Calu3 (cell line): ENCODE data around the gene ARMC5. TPM values are rescaled to one million over a fixed set of nuclear protein-coding genes. Genes with fewer than 3 reads are reported as not detected.
"Not testable (repeated sequence)": the region's sequence is repeated elsewhere in the genome, so short reads cannot be mapped to it uniquely, and the experiment has no call there.

ENCODE experiments used
- BruUV-seq: library from RNA; stranded (reverse); fragments of 400-500 nt; replicated peaks from 2 replicates; lab custom pipeline; 2021; lab: Mats Ljungman, UMichigan
- CTCF ChIA-PET: fragments of 300-600 bp; sonication (Branson Sonifier 250); formaldehyde crosslinking; loops from one replicate; lab custom pipeline; 2022; ENCODE audit warnings: antibody characterized with exemption; lab: Charles Lee
- DNase-seq: peaks from one replicate; pipeline ENCODE4 v3.0.0; 2022
- H3K27ac Mint-ChIP-seq: one replicate; pipeline ENCODE4 v1.8.0; 2022; ENCODE audit warnings: mixed read lengths; ENCODE audit not compliant: unreplicated experiment
- H3K27me3 Mint-ChIP-seq: one replicate; pipeline ENCODE4 v1.8.0; 2022; ENCODE audit warnings: mixed read lengths; ENCODE audit not compliant: unreplicated experiment
- H3K36me3 Mint-ChIP-seq: one replicate; pipeline ENCODE4 v1.8.0; 2022; ENCODE audit warnings: mild to moderate bottlenecking, moderate library complexity, mixed read lengths; ENCODE audit not compliant: insufficient read depth, unreplicated experiment
- H3K4me1 Mint-ChIP-seq: one replicate; pipeline ENCODE4 v1.8.0; 2022; ENCODE audit warnings: mild to moderate bottlenecking, low read depth, mixed read lengths; ENCODE audit not compliant: unreplicated experiment
- H3K4me3 Mint-ChIP-seq: one replicate; pipeline ENCODE4 v1.8.0; 2022; ENCODE audit warnings: mild to moderate bottlenecking, low read depth, moderate library complexity, mixed read lengths; ENCODE audit not compliant: unreplicated experiment
- H3K9me3 Mint-ChIP-seq: one replicate; pipeline ENCODE4 v1.8.0; 2022; ENCODE audit warnings: low read depth, mixed read lengths; ENCODE audit not compliant: unreplicated experiment
- intact Hi-C: fragments of 100-400 bp; cut with micrococcal nuclease; formaldehyde crosslinking; loops from one replicate; pipeline ENCODE4 v1.10.0; 2022; ENCODE audit not compliant: unreplicated experiment
- total RNA-seq: library from RNA; stranded (reverse); gene quantifications from 2 replicates; pipeline ENCODE4 v1.2.3, GENCODE V29; 2022
- TF ChIP-seq, protein P1 (sequence below): fragments of 200-600 bp; IDR thresholded peaks from one replicate; pipeline ENCODE4 v1.8.0; 2022; ENCODE audit warnings: antibody characterized with exemption; ENCODE audit not compliant: unreplicated experiment

Gene ARMC5
- total RNA-seq, 1 experiment from 2014 or later: 13.6 TPM

DNA sequence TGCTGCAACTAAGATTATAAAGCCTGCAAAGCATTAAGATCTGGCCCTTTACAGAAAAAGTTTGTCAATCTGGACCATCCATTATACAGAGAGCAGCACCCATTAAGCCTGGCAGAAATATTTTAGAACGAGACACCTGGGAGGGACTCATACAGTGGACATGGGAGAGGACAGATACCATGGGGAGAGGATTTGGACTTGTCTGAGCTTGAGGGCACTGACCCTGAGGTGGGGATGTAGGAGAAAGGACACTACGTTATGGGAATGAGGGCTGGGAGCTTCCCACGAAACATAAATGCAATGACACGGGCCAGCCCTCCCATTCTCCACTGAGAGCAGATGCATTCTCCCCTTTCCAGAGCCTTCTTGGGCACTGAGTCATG lies 42.7 kb downstream of the ARMC5 start:
- intact Hi-C loops: no loop called here
- H3K9me3 Mint-ChIP-seq: no peaks in the 10 kb centered on the region
- CTCF ChIA-PET: no interaction called here
- no peak overlapping the region for H3K27ac Mint-ChIP-seq
- TF ChIP-seq, protein P1, sequence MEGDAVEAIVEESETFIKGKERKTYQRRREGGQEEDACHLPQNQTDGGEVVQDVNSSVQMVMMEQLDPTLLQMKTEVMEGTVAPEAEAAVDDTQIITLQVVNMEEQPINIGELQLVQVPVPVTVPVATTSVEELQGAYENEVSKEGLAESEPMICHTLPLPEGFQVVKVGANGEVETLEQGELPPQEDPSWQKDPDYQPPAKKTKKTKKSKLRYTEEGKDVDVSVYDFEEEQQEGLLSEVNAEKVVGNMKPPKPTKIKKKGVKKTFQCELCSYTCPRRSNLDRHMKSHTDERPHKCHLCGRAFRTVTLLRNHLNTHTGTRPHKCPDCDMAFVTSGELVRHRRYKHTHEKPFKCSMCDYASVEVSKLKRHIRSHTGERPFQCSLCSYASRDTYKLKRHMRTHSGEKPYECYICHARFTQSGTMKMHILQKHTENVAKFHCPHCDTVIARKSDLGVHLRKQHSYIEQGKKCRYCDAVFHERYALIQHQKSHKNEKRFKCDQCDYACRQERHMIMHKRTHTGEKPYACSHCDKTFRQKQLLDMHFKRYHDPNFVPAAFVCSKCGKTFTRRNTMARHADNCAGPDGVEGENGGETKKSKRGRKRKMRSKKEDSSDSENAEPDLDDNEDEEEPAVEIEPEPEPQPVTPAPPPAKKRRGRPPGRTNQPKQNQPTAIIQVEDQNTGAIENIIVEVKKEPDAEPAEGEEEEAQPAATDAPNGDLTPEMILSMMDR: no peak
- no peaks in the 10 kb centered on the region for H3K4me1 Mint-ChIP-seq
- BruUV-seq: no TSS peak
- DNase-seq: no peak
- no peaks in the 10 kb centered on the region for H3K27me3 Mint-ChIP-seq
- H3K4me3 Mint-ChIP-seq: no peak overlapping the region
- H3K36me3 Mint-ChIP-seq: peaks cover 15% of the 10 kb centered on the region

GRCh38 chr16:31502981-31503380 lies 43.7 kb downstream of the ARMC5 start:
- intact Hi-C loops: no loop called here
- Mint-ChIP-seq H3K27ac (no peak overlapping the region), H3K4me1 (no peaks in the 10 kb centered on the region), H3K27me3 (no peaks in the 10 kb centered on the region), H3K36me3 (peaks cover 26% of the 10 kb centered on the region), H3K4me3 (no peak overlapping the region), H3K9me3 (no peaks in the 10 kb centered on the region)
- TF ChIP-seq, protein P1: no peak
- CTCF ChIA-PET: no interaction called here
- BruUV-seq: no TSS peak
- no peak for DNase-seq

DNA sequence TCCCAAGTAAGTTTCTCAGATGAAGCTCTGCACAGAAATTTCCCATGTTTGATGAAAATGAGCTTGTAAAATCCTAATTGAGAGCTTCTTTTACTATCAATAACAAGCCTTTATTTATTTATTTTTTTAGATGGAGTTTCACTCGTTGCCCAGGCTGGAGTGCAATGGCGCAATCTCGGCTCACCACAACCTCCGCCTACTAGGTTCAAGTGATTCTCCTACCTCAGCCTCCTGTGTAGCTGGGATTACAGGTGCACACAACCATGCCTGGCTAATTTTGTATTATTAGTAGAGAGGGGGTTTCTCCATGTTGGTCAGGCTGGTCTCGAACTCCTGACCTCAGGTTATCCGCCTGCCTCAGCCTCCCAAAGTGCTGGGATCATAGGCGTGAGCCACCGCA lies 44.3 kb downstream of the ARMC5 start:
- intact Hi-C loops, H3K4me3 Mint-ChIP-seq, H3K4me1 Mint-ChIP-seq, BruUV-seq, H3K27ac Mint-ChIP-seq, H3K9me3 Mint-ChIP-seq, CTCF ChIA-PET, DNase-seq, H3K27me3 Mint-ChIP-seq: not testable (repeated sequence)
- peaks cover 30% of the 10 kb centered on the region for H3K36me3 Mint-ChIP-seq

GRCh38 chr16:31504159-31504558 lies 44.9 kb downstream of the ARMC5 start:
- CTCF ChIA-PET: no interaction called here
- TF ChIP-seq, protein P1: no peak
- Mint-ChIP-seq H3K4me3 (no peak overlapping the region), H3K9me3 (no peaks in the 10 kb centered on the region), H3K36me3 (peaks cover 33% of the 10 kb centered on the region), H3K27me3 (no peaks in the 10 kb centered on the region), H3K27ac (no peak overlapping the region), H3K4me1 (no peaks in the 10 kb centered on the region)
- intact Hi-C loops: no loop called here
- no peak for DNase-seq
- no TSS peak for BruUV-seq

GRCh38 chr16:31505483-31505882 lies 46.2 kb downstream of the ARMC5 start:
- CTCF ChIA-PET: no interaction called here
- no peaks in the 10 kb centered on the region for H3K9me3 Mint-ChIP-seq
- peaks cover 36% of the 10 kb centered on the region for H3K36me3 Mint-ChIP-seq
- no peak for DNase-seq
- intact Hi-C loops: loop anchor here (5.0 kb wide), 3 partner anchors 48 to 372 kb away; partner anchors contain the start of gene ARMC5
- H3K4me1 Mint-ChIP-seq: no peaks in the 10 kb centered on the region
- no TSS peak for BruUV-seq
- TF ChIP-seq, protein P1: no peak
- H3K27me3 Mint-ChIP-seq: no peaks in the 10 kb centered on the region
- no peak overlapping the region for H3K4me3 Mint-ChIP-seq
- no peak overlapping the region for H3K27ac Mint-ChIP-seq
